Hematopoietic multipotent progenitor cell treated with erythropoietin and hydrocortisone succinate and interleukin-3 and kit ligand, for 8 days (in vitro differentiated cells): ENCODE data around the gene HS3ST3A1.

Experiments
- DNase-seq: peaks from one replicate; pipeline ENCODE4 v3.0.0-alpha.2; 2015

The HS3ST3A1 gene

GRCh38 chr17:13597723-13598347 is 3.9 kb downstream of the HS3ST3A1 start:
- DNase-seq: peak; percentile 51

- no peak for DNase-seq
These were observed 5.3 kb downstream of the HS3ST3A1 start for GRCh38 chr17:13596241-13596923.

GRCh38 chr17:13595599-13595899 is 6.2 kb downstream of the HS3ST3A1 start:
- DNase-seq: no peak

- DNase-seq: peak; percentile 81
These were observed 6.7 kb downstream of the HS3ST3A1 start for GRCh38 chr17:13594762-13595598.

- DNase-seq: no peak
These were observed 7.4 kb downstream of the HS3ST3A1 start for GRCh38 chr17:13594310-13594709.

- no peak for DNase-seq
These were observed 8.0 kb downstream of the HS3ST3A1 start for GRCh38 chr17:13593757-13594156.

- DNase-seq: no peak
These were observed 8.5 kb downstream of the HS3ST3A1 start for GRCh38 chr17:13593021-13593751.

GRCh38 chr17:13592427-13592826 is 9.3 kb downstream of the HS3ST3A1 start:
- no peak for DNase-seq

- DNase-seq: no peak
These were observed 11.3 kb downstream of the HS3ST3A1 start for GRCh38 chr17:13590441-13590840.

GRCh38 chr17:13589658-13590057 is 12.1 kb downstream of the HS3ST3A1 start:
- no peak for DNase-seq

- DNase-seq: no peak
These were observed 14.0 kb downstream of the HS3ST3A1 start for GRCh38 chr17:13587487-13588338.

- no peak for DNase-seq
These were observed 17.0 kb downstream of the HS3ST3A1 start for GRCh38 chr17:13584701-13585080.

GRCh38 chr17:13583996-13584700 is 17.6 kb downstream of the HS3ST3A1 start:
- no peak for DNase-seq

- no peak for DNase-seq
These were observed 18.8 kb downstream of the HS3ST3A1 start for GRCh38 chr17:13582776-13583547.

- no peak for DNase-seq
These were observed 19.8 kb downstream of the HS3ST3A1 start for GRCh38 chr17:13581925-13582324.

GRCh38 chr17:13580790-13581189 is 20.9 kb downstream of the HS3ST3A1 start:
- no peak for DNase-seq

GRCh38 chr17:13576661-13577526 is 24.8 kb downstream of the HS3ST3A1 start:
- DNase-seq: no peak

- DNase-seq: no peak
These were observed 25.8 kb downstream of the HS3ST3A1 start for GRCh38 chr17:13575922-13576419.

GRCh38 chr17:13575466-13575865 is 26.3 kb downstream of the HS3ST3A1 start:
- no peak for DNase-seq

GRCh38 chr17:13572581-13572980 is 29.1 kb downstream of the HS3ST3A1 start:
- no peak for DNase-seq
